GM12801 (cell line): ENCODE data around the gene AVP.

Experiments
- CTCF ChIP-seq: IDR thresholded peaks from one replicate; pipeline ENCODE4 v1.5.1; 2011; ENCODE audit warnings: control low read depth; ENCODE audit not compliant: insufficient read length; ENCODE audit errors: extremely low read depth

Gene AVP

GRCh38 chr20:3123542-3123941, 39.0 kb upstream of the AVP start:
- TF ChIP-seq CTCF = no peak

- TF ChIP-seq CTCF = no peak
Measured at GRCh38 chr20:3121955-3122610, 37.6 kb upstream of the AVP start.

GRCh38 chr20:3121271-3121911, 36.9 kb upstream of the AVP start:
- no peak for TF ChIP-seq CTCF

GRCh38 chr20:3119044-3119443, 34.5 kb upstream of the AVP start:
- TF ChIP-seq CTCF = no peak

GRCh38 chr20:3116341-3116740, 31.8 kb upstream of the AVP start:
- TF ChIP-seq CTCF = no peak

GRCh38 chr20:3115190-3116107, 30.9 kb upstream of the AVP start:
- TF ChIP-seq CTCF = no peak

- TF ChIP-seq CTCF = no peak
Measured at GRCh38 chr20:3111995-3112394, 27.5 kb upstream of the AVP start.
